OCI-LY1 (cell line): ENCODE data around the gene TICAM2.

ENCODE experiments used
- H2AFZ ChIP-seq: fragments of 200-600 bp; sonication (generic), shearing (Covaris generic); 2 replicates; pipeline ENCODE4 v1.6.0; 2014; ENCODE audit warnings: antibody characterized with exemption, mild to moderate bottlenecking, low read length
- H3F3A ChIP-seq: fragments of 200-600 bp; sonication (generic), shearing (Covaris generic); 2 replicates; pipeline ENCODE4 v1.6.0; 2014; ENCODE audit warnings: mild to moderate bottlenecking, antibody characterized with exemption, low read length, moderate library complexity; ENCODE audit not compliant: insufficient read depth
- H3K27ac ChIP-seq: fragments of 200-600 bp; sonication (generic); 2 replicates; pipeline ENCODE4 v1.5.1; 2014; ENCODE audit warnings: low read length, mixed run types, mild to moderate bottlenecking, low read depth; ENCODE audit not compliant: poor library complexity, severe bottlenecking
- H3K27me3 ChIP-seq: fragments of 200-600 bp; sonication (generic); 2 replicates; pipeline ENCODE4 v1.6.0; 2014; ENCODE audit warnings: antibody characterized with exemption, mild to moderate bottlenecking, low read length, moderate library complexity; ENCODE audit not compliant: insufficient read depth
- H3K36me3 ChIP-seq: fragments of 200-600 bp; sonication (generic); 2 replicates; pipeline ENCODE4 v1.6.1; 2014; ENCODE audit warnings: mild to moderate bottlenecking, antibody characterized with exemption, low read length, moderate library complexity, mixed read lengths; ENCODE audit not compliant: insufficient read depth
- H3K4me1 ChIP-seq: fragments of 200-600 bp; sonication (generic); 2 replicates; pipeline ENCODE4 v1.5.1; 2014; ENCODE audit warnings: mild to moderate bottlenecking, low read length, moderate library complexity; ENCODE audit not compliant: insufficient read depth, severe bottlenecking
- H3K4me2 ChIP-seq: fragments of 200-600 bp; sonication (generic), shearing (Covaris generic); 2 replicates; pipeline ENCODE4 v1.6.1; 2014; ENCODE audit warnings: low read length
- H3K4me3 ChIP-seq: fragments of 200-600 bp; sonication (generic); 2 replicates; pipeline ENCODE4 v1.5.1; 2014; ENCODE audit warnings: low read length, low read depth, mild to moderate bottlenecking, mixed read lengths; ENCODE audit not compliant: poor library complexity, severe bottlenecking
- H3K79me2 ChIP-seq: fragments of 200-600 bp; shearing (Covaris generic); 2 replicates; pipeline ENCODE4 v1.6.1; 2016; ENCODE audit warnings: mixed run types, low read length, mixed read lengths; ENCODE audit not compliant: insufficient read depth
- H3K9ac ChIP-seq: fragments of 200-600 bp; sonication (generic), shearing (Covaris generic); 2 replicates; pipeline ENCODE4 v1.6.1; 2014; ENCODE audit warnings: mild to moderate bottlenecking, low read length, mixed read lengths
- H3K9me2 ChIP-seq: fragments of 200-600 bp; sonication (generic), shearing (Covaris generic); 2 replicates; pipeline ENCODE4 v1.6.1; 2014; ENCODE audit warnings: low read depth, mild to moderate bottlenecking, low read length, mixed read lengths
- H3K9me3 ChIP-seq: fragments of 200-600 bp; shearing (Covaris generic); 2 replicates; pipeline ENCODE4 v1.6.1; 2014; ENCODE audit warnings: low read length, mixed read lengths
- H4K20me1 ChIP-seq: fragments of 200-600 bp; sonication (generic), shearing (Covaris generic); 2 replicates; pipeline ENCODE4 v1.6.0; 2016; ENCODE audit warnings: mild to moderate bottlenecking, low read length; ENCODE audit not compliant: insufficient read depth
- CTCF ChIP-seq: fragments of 200-600 bp; sonication (generic), shearing (Covaris generic); IDR thresholded peaks from 2 replicates; pipeline ENCODE4 v1.5.1; 2017; ENCODE audit warnings: mild to moderate bottlenecking, antibody characterized with exemption, low read length, moderate library complexity, mixed read lengths
- EZH2 ChIP-seq: fragments of 200-600 bp; sonication (generic), shearing (Covaris generic); IDR thresholded peaks from 2 replicates; pipeline ENCODE4 v1.8.0; 2017; ENCODE audit warnings: borderline replicate concordance, mixed run types, mild to moderate bottlenecking, antibody characterized with exemption, low read length, moderate library complexity, mixed read lengths

Gene TICAM2

GRCh38 chr5:115644046-115644445 is 41.8 kb upstream of the TICAM2 start:
- Histone ChIP-seq H3K9me2 (no peaks in the 10 kb centered on the region), H3K27ac (no peak overlapping the region), H3K36me3 (no peaks in the 10 kb centered on the region), H3K79me2 (no peaks in the 10 kb centered on the region), H3K4me3 (no peak overlapping the region), H3K4me1 (no peaks in the 10 kb centered on the region), H3K9ac (no peak overlapping the region), H2AFZ (no peak overlapping the region), H3K4me2 (no peak overlapping the region), H3K9me3 (no peaks in the 10 kb centered on the region), H4K20me1 (no peaks in the 10 kb centered on the region), H3K27me3 (no peaks in the 10 kb centered on the region), H3F3A (no peaks in the 10 kb centered on the region)
- no peak for TF ChIP-seq CTCF

- Histone ChIP-seq H2AFZ (no peak overlapping the region), H3K4me2 (no peak overlapping the region), H3K27ac (no peak overlapping the region), H3K4me3 (no peak overlapping the region), H3K79me2 (no peaks in the 10 kb centered on the region), H3K9ac (no peak overlapping the region), H4K20me1 (no peaks in the 10 kb centered on the region), H3K9me3 (no peaks in the 10 kb centered on the region), H3F3A (no peaks in the 10 kb centered on the region), H3K9me2 (no peaks in the 10 kb centered on the region), H3K36me3 (no peaks in the 10 kb centered on the region), H3K27me3 (no peaks in the 10 kb centered on the region), H3K4me1 (no peaks in the 10 kb centered on the region)
- TF ChIP-seq CTCF (no peak), EZH2 (no peak)
These were observed 39.7 kb upstream of the TICAM2 start for GRCh38 chr5:115641948-115642347.

DNA sequence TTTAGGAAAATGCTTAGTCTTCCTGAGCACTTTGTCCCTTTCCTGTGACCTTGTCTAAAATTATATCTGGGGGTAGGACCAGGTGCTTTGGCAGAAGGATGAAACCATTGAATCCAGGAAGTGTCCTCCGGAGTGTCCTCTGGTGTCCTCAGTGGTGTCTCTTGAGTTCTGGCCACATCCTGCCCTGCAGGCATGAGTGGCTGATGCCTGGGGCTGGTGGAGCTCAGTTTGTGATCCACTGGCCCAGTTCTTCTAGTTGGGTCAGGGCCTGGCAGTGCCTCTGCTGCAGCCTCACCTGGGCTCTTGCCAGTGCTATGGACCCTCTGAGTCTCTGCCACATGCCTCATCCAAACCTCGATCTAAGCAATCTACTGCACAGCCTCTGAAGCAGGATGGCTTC is 38.0 kb upstream of the TICAM2 start:
- Histone ChIP-seq H3K27ac (no peak overlapping the region), H2AFZ (no peak overlapping the region), H3K36me3 (no peaks in the 10 kb centered on the region), H3K9me2 (no peaks in the 10 kb centered on the region), H3K9me3 (no peaks in the 10 kb centered on the region), H3K27me3 (peaks cover 2% of the 10 kb centered on the region; the same call in 1 of the 2 replicates), H3F3A (no peaks in the 10 kb centered on the region), H3K4me3 (no peak overlapping the region), H3K9ac (no peak overlapping the region), H3K4me2 (no peak overlapping the region), H3K79me2 (no peaks in the 10 kb centered on the region), H3K4me1 (no peaks in the 10 kb centered on the region), H4K20me1 (no peaks in the 10 kb centered on the region)
- TF ChIP-seq CTCF (no peak), EZH2 (no peak)
